Left renal cortex interstitium (tissue), 4 donors: Measurements from ENCODE around the gene TEX2. TPM values are rescaled to one million over a fixed set of nuclear protein-coding genes. Genes with fewer than 3 reads are reported as not detected.

Experiments
- DNase-seq, 4 donors: peaks; one replicate each; pipeline ENCODE4 v3.0.0-alpha.2; 2013; ENCODE audit warnings: low read depth in 4 of 4, low spot score in 2 of 4, missing footprints in 1 of 4
- polyA plus RNA-seq, 4 donors: library from polyadenylated mRNA; unstranded; fragments of 120-200 nt; gene quantifications; one replicate each; pipeline ENCODE4 v1.2.1, GENCODE V29; 2013; ENCODE audit not compliant: insufficient read length in 4 of 4

The TEX2 gene
- polyA plus RNA-seq, 4 donors: 23.7 to 27.1 (median 25.8) TPM

GRCh38 chr17:64165347-64165746 lies 97.7 kb downstream of the TEX2 start:
- no peak for DNase-seq

DNA sequence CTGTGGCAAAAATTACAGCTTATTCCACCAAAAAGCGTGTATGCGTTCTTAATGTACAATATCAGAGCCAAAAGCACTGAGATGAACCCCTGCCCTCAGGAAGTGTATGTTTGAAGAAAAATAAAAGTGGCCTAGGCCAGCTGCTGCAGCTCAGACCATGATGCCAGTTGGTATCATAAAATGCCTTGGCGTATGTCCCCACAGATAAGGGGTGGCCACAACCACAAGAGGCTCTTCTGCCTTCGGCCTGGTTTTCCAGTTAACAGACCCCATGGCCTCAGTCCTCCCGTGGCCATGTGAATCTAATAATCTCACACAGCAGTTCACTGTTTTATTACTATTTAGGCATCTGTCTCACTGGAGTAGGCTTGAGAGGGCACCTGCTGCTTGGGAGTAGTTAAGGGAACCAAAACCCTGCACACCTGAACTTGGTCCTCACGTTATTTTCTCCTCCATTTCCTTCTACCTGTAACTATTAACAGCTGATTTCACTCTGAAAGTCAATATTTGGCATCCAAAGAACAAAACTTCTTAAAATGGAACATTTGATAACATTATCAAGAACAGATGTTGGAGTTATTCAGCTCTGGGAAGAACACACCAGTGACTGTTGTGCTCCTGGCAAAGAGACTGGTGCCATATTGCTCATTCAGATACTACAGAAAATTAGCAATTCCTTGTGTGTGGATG lies 98.3 kb downstream of the TEX2 start:
- no peak for DNase-seq

GRCh38 chr17:64163468-64163867 lies 99.6 kb downstream of the TEX2 start:
- no peak for DNase-seq

- no peak for DNase-seq
Measured at GRCh38 chr17:64162554-64162953, 100.5 kb downstream of the TEX2 start.

- no peak for DNase-seq
Measured at GRCh38 chr17:64161380-64162176, 101.5 kb downstream of the TEX2 start.

DNA sequence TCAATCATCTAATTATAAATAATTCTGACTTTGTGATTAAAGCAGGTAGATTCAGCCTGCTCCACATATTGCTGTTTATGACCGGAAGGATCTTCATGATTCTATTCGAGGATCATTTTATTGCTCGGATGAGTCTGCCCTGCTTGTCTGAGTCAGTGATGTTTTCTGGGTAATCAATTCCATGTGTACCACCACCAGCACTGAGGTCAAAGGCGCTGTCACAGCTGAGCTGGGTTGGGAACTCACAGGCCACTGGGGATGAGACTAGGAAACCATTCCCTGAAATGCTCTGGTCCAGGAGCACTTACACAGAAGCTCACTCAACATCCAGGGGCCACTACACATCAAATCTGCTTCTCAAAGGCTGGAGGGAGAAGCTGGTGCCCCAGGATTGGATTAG lies 102.7 kb downstream of the TEX2 start:
- no peak for DNase-seq

- DNase-seq: no peak
Measured at GRCh38 chr17:64158831-64159590, 104.0 kb downstream of the TEX2 start.

DNA sequence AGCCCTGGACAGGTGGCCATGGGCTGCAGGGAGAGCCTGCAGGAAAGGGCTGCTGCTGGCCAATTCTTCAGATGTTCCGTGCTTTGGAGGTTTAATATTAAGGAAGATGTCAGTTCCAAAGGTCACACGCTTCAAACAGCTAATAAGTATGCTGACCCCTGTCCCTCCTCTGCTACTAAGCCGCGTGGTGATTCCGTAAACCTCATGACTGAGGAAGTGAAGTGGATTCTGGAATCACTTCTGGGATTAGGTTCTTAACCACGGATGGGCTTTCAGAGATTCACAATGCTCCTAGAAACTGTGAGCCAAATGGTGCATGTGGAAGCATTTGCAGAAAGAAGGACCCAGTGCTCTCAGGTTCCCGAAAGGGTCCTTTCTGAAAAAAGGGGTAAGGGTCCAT lies 104.7 kb downstream of the TEX2 start:
- no peak for DNase-seq

DNA sequence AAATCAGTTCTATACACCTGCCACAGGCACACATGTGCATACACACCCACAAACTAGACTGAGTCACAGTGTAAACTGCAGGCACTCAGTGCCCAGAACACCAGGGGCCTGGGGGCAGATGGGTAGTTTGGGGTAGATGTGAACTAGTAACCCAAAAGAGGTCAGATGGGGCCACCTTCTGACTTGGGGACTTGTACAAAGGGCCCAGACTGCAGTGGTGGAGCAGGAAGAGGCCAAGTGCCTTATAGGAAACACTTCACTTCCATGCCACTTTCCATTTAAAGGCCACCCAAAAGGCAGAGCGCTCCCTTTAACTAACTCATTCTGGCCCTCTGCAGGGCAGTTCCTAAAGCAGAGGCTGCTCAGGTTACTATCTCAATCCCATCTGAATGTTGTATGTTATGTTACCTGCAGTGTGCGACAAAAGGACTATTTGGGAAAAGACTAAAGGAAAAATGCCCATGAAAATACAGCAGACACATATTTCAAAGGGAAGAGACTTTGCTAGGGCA lies 105.3 kb downstream of the TEX2 start:
- DNase-seq: no peak

GRCh38 chr17:64156670-64157069 lies 106.4 kb downstream of the TEX2 start:
- no peak for DNase-seq

DNA sequence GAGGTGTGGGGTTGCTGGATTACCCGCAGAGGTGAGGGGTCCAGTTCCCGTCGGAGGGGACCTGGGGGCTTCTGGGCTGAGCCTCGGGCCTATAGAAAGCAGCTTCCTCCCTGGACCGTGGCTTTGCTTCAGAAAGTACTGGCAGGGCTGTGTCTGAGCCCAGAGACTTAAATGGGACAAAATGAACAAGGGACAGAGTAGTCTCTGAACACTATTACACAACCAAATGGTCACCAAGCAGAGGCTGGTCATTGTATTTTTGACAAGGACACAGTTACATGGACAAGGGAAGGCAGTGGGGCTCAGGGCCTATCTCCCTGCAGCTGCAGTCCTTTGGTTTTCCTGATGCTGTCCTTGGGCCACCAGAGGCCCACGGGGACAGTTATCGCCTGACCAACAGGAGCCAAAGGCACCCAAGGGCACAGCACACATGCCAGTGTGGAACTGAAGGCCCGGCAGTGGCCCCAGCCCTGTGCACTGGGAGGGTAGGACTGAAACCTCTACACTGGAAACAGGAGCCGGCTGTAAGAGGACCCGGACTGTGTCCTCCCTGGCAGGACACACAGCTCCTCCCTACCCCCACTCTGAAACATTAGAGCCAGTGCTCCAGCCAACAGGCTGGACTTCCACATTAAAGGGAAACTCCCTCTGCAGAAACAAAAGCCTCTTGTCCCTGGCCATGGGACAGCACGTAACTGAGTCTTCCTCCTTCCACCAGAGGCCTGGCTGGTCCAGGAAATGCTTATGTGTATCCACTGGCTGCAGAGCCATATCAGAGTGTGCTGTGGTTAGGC lies 107.1 kb downstream of the TEX2 start:
- DNase-seq: no peak

DNA sequence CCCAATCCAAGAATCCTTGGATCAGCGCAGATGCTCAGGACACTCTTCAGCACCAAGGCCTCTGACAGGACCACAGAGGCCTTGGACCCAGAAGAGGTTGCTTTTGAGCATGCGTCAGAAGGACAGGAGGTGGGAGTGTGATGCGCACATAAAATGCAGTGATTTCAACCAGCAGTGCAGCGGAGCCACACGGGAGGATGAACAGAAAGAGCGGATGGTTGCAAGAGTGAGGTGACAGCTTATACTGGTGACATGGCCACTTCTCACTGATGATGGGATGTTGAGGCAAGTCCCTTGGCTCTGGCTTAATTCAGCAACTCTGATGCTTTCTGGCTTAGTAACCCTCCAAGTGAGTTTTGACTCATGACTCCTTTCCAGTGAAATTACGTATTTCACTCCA lies 107.9 kb downstream of the TEX2 start:
- no peak for DNase-seq

DNA sequence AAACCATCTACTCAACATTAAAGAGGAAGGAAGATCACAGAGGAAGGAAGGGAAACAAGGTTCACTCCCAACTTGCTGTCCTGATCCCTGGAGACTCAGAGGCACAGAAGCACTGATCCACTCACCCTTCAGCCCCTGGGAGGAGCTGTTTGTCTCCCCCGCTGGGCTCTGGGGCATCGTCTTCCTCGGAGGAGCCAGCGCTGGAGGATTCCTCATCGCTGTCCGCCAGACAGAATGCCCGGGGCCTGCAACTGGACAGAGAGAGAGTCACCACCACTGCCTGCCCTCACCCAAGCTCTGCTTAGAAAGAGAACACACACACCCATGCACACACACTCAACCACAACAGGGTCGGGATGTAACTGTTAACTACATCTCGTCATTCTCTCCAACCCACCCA lies 108.3 kb downstream of the TEX2 start:
- DNase-seq: no peak

DNA sequence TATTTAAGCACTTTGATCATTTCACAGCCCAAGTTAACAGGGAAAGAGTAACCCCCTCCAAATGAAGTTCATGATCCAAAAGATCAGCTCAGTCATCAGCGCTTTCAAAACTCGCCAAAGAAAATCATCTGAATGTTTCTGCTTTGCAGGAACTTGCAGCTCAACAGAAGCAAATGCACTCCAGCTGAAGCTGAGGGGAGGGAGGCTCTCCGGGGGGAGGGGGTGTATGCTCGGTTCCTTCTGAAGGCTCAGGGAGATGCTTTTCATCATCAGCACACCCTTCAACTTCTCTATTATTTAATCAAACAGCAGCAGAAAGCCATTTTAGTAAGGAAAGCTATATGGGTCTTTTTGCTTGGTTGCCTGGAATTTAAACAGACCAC lies 108.8 kb downstream of the TEX2 start:
- DNase-seq: no peak

- DNase-seq: no peak
Measured at GRCh38 chr17:64153565-64154312, 109.3 kb downstream of the TEX2 start.

- no peak for DNase-seq
Measured at GRCh38 chr17:64152428-64153125, 110.5 kb downstream of the TEX2 start.

DNA sequence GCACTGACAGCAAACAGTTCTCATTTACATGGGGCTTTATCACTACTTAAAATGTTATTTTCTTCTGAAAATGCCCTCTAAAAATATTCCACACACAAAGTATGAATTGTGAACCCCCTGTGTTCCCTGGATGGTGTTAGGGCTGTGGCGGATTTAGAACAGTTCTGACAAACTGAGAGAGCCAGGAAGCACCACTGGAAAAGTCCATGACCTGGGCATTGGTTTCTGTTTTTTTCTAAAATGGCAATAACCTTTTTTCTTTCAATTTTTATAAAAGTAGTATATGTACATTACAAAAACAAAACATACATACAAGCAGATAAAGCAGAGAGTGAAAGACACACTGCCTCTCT lies 112.1 kb downstream of the TEX2 start:
- no peak for DNase-seq

DNA sequence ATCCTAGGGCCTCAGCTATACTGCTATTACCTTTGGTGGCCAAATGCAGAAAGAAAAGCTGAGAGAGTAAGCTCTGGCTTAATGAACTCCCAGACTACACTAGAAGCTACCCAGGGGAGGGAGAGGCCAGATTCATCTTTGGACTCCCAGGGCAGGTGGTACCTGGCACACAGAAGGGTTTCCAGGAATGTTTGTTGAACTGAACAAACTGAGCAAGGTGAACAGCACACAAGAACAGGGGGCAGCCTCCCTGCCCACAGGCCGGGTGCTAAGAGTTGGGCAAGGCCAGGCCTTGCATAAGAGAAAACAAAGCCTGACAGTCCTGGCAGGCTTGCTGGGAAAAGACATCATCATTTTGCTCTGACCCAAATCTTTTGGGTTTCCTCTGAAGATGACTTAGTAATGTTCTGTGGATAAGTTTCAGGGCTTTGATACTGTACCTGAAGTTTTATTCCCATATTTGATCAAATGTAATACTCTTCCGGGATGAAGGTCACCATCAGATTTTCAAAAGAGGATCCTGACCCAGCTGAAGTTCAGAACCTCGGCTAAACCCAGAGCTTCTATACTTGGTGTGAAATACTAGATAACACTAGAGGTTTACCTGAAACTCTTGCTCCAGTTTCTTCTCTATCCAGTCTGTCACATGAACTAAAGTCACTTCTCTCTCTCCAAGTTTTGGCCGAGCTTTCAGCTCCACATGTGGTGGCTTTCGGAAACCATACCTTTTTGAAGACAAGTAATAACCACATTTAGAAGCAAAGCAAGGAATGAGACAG lies 112.6 kb downstream of the TEX2 start:
- no peak for DNase-seq

DNA sequence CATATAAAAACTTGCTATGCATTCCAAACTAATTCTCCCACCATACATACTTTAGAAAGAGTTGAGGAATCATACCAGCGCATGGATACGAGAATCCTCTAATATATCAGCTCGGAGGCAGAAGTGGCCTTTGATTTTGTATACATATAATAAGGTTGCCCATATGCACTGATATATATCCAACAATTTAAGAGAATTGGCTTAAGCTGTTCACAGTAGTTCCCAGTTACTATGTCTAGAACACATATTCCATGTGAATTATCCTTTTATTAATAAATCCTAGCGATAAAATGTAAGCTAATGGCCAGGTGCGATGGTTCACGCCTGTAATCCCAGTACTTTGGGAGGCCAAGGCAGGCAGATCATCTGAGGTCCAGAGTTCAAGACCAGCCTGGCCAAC lies 113.9 kb downstream of the TEX2 start:
- DNase-seq: no peak
